NCI-H128 (cell line): ENCODE results near the gene ACSL4.

Experiments
- DNase-seq: peaks from one replicate; lab custom pipeline; 2025; ENCODE audit not compliant: unreplicated experiment; lab: John Stamatoyannopoulos, UW

The ACSL4 gene

DNA sequence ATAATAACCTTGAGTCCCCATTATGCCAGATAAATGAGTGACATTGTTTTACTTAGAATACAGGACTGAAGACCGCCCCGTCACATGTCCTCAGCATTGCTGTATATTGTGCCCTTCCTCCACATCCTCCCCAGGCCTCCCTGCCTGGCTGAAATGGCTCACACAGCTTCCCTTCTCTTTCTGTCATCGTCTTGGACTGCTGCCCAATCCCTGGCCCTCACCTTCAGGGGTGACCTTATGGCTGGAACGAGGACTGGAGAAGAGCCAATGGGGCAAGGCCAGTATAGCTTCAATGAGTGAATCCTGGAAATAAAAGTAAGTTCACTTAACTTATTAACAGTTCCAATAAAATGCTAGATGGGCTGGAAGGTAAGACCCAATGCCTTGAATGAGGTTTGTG lies 110.8 kb downstream of the ACSL4 start:
- no peak for DNase-seq

DNA sequence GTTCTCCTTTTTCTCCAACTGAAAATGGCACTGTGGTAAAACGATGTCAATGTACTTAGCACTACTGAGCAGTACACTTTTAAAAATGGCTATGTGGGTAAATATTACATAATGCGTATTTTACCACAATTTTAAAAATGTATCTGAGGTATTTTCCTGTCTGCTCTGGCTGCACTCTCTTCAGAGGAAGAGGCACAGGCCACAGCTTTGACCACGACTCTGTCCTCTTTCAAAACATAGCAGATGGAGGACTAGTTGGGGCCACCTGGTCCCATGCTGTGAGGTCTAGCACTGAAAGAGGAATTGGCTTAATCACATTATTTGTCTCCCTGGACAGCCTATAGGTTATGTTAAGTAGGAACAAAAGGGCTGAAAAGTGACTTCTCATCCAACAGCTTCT lies 113.3 kb downstream of the ACSL4 start:
- DNase-seq: no peak

DNA sequence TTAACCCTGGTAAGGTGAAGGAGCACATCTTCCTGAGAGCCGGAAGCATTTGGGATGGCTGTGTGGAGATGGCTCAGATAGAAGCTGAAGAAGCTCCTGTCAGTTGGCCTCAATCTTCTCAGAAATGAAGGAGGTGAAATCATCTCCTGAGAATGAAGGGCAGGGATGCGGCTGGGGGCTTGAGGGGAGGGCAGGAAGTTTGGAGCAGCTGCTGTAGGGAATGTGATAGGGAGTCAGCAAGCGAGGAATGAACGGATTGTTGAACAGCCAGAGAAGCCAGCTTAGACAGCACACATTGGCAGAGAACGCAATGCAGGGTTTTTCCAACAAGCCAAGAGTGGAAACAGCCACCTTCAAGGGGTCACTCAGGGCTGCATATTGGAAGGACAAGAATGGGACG lies 118.1 kb downstream of the ACSL4 start:
- DNase-seq: no peak

DNA sequence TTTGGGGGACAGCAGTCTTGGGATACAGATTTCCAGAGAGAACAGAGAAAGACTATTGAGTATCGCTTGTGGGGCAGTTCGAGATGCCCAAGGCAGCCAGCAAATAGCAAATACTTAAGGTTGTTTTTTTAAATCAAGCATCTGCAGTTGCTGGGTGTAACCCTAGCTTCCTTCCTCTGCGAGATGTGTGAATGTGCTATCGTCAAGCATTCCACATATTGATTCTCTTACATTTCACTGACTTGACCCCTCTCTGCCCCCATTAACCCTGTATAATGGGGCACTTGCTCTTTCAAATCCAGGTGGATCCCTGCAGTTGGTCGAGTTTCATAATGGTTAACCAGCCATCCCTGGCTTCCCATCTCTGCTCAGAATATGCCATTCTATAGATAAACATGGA lies 131.6 kb downstream of the ACSL4 start:
- no peak for DNase-seq

DNA sequence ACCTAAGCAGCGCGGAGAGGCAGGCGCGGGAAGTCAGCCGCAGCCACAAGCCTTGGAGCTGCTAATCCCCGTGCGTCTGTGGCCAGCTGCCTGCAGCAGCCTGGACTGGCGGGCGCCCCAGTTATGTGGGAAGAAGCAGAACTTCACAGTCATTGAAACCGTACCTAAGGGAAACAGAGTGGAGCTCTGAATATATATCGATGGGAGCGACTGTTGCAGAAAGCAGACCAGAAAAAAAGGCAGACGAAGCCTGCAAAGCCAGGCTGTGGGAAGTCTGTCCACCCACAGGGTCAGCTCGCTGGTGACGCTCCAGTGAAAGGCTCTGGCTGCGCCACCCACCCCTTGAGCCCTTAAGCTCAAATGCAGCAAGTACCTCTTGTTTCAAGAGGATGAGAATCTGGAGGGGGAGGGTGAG lies 132.8 kb downstream of the ACSL4 start:
- DNase-seq: no peak

DNA sequence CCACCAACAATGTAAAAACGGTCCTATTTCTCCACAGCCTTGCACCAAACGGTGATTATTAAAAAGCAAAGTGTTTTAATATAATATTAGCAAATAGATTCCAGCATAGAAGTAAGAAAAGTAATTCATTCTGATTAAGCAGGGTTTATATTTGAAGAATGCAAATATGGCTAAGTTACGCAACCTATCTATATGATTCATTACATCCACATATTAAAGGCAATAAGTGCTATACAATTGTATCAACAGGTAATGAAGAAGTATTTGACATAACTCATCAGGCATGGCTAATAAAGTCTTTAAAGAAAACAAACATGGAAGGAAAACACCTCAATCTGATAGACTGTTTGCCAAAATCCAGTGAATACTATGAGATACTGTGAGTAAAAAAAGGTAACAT lies 137.0 kb downstream of the ACSL4 start:
- DNase-seq: no peak
